Measurements from ENCODE around the gene DENND5B. TPM values are rescaled to one million over a fixed set of nuclear protein-coding genes. Genes with fewer than 3 reads are reported as not detected.
A peak's percentile ranks its signal among the peaks of the same experiment; 100 is the strongest.

The DENND5B gene
- polyA plus RNA-seq, 2 of the 4 experiments (the other 2 are of a cell fraction), result 15.5 to 55.2 TPM

GRCh38 chr12:31633464-31633863, 42.5 kb upstream of the DENND5B start:
- CTCF ChIA-PET, result interaction anchor here (1.3 to 5.3 kb wide), 4 partner anchors 11 to 362 kb away, joined by 3 to 83 read pairs (median 6); no protein-coding TSS in a partner anchor

GRCh38 chr12:31631809-31632208, 40.9 kb upstream of the DENND5B start:
- Histone ChIP-seq H3K27ac (no peak overlapping the region), H3K4me2 (no peak overlapping the region), H3K4me3 (no peak overlapping the region), H3K9me3 (no peaks in the 10 kb centered on the region), H3K4me1 (peaks cover 7% of the 10 kb centered on the region)
- DNase-seq (ENCODE audit: low read depth in 1 of 2, low spot score in 1 of 2), result no peak
- no peak for TF ChIP-seq HES2 (IDR thresholded peaks at IDR 0.05)
- TF ChIP-seq CTCF (IDR thresholded peaks at IDR 0.05), result no peak
- TF ChIP-seq BHLHE40 (IDR thresholded peaks at IDR 0.05; ENCODE audit: low read depth, low read length), result no peak
- TF ChIP-seq SREBF2 (IDR thresholded peaks at IDR 0.05), result no peak
- TF ChIP-seq PBX3 (IDR thresholded peaks at IDR 0.05), result no peak
- TF ChIP-seq MAZ (IDR thresholded peaks at IDR 0.05; ENCODE audit: borderline replicate concordance, low read depth, low read length), result no peak
- TF ChIP-seq ESRRA (IDR thresholded peaks at IDR 0.05; ENCODE audit: borderline replicate concordance, low read length), result no peak
- ATAC-seq, result no peak
- no peak for FAIRE-seq
- ChIA-PET POLR2A (no interaction called here), CTCF (interaction anchor here (0.6 to 5.3 kb wide), 7 partner anchors 9 to 360 kb away, joined by 3 to 83 read pairs (median 4); no protein-coding TSS in a partner anchor)
- 97% methylated on average over 12 of the region's 12 CpGs for WGBS (ENCODE audit: missing lambda C conversion rate)

More at GRCh38 chr12:31633464-31633863, 42.5 kb upstream of the DENND5B start:
- H3K4me2 ChIP-seq, result no peak overlapping the region
- no peaks in the 10 kb centered on the region for H3K9me3 ChIP-seq
- POLR2A ChIA-PET, result no interaction called here
- FAIRE-seq (no peak), DNase-seq (ENCODE audit: low read depth in 1 of 2, low spot score in 1 of 2) (no peak), ATAC-seq (no peak)
- 93% methylated on average over 4 of the region's 4 CpGs for WGBS (ENCODE audit: missing lambda C conversion rate)
- no peak overlapping the region for H3K4me3 ChIP-seq
- peaks cover 10% of the 10 kb centered on the region for H3K4me1 ChIP-seq
- H3K27ac ChIP-seq, result 0 out of 6 replicates have a peak overlapping the region, but pooled peaks of 1 of the 2 experiments have one; percentile 12
- TF ChIP-seq TP53 (CRISPR knock-in tag; IDR thresholded peaks at IDR 0.05) (no peak), CEBPB (IDR thresholded peaks at IDR 0.05) (peak in 1 of 2 experiments; percentile 50; a peak in 1 of 4 replicates)

GRCh38 chr12:31631023-31631724, 40.2 kb upstream of the DENND5B start:
- WGBS (ENCODE audit: missing lambda C conversion rate), result 81% methylated on average over 6 of the region's 6 CpGs
- Histone ChIP-seq H3K4me1 (peaks cover 2% of the 10 kb centered on the region), H3K27ac (peak overlapping the region in 1 of 2 experiments; percentile 34; a peak in 1 of 6 replicates), H3K4me2 (no peak overlapping the region), H3K9me3 (no peaks in the 10 kb centered on the region), H3K4me3 (no peak overlapping the region)
- ChIA-PET CTCF (interaction anchor here (0.6 to 5.3 kb wide), 5 partner anchors 8 to 349 kb away, joined by 3 to 83 read pairs (median 5); no protein-coding TSS in a partner anchor), POLR2A (no interaction called here)
- DNase-seq (ENCODE audit: low read depth in 1 of 2, low spot score in 1 of 2) (no peak), FAIRE-seq (no peak), ATAC-seq (no peak; a peak in 1 of 6 replicates)
- TF ChIP-seq ZNF302 (CRISPR knock-in tag; IDR thresholded peaks at IDR 0.05) (no peak), HOXB5 (CRISPR knock-in tag; IDR thresholded peaks at IDR 0.05) (no peak)

GRCh38 chr12:31629756-31630732, 39.1 kb upstream of the DENND5B start:
- DNase-seq (ENCODE audit: low read depth in 1 of 2, low spot score in 1 of 2), result no peak

More at GRCh38 chr12:31629756-31630732, 39.1 kb upstream of the DENND5B start:
- WGBS (ENCODE audit: missing lambda C conversion rate), result 78% methylated on average over 16 of the region's 16 CpGs
- POLR2A ChIA-PET, result no interaction called here
- Histone ChIP-seq H3K4me1 (no peaks in the 10 kb centered on the region), H3K4me2 (no peak overlapping the region), H3K27ac (peak overlapping the region in 1 of 2 experiments; percentile 53; a peak in 1 of 6 replicates), H3K9me3 (no peaks in the 10 kb centered on the region), H3K4me3 (no peak overlapping the region)
- TF ChIP-seq POLR2A (IDR thresholded peaks at IDR 0.05; ENCODE audit: low read length), result no peak
- TF ChIP-seq PBX3 (IDR thresholded peaks at IDR 0.05), result no peak
- TF ChIP-seq USF2 (IDR thresholded peaks at IDR 0.05), result no peak
- TF ChIP-seq HOXB5 (CRISPR knock-in tag; IDR thresholded peaks at IDR 0.05), result no peak
- no peak for TF ChIP-seq POLR2AphosphoS2 (conservative IDR thresholded peaks at IDR 0.05; ENCODE audit: low read length)
- TF ChIP-seq ESRRA (IDR thresholded peaks at IDR 0.05; ENCODE audit: borderline replicate concordance, low read length), result no peak
- TF ChIP-seq CEBPB (IDR thresholded peaks at IDR 0.05), result no peak
- TF ChIP-seq EHF (CRISPR knock-in tag; IDR thresholded peaks at IDR 0.05), result no peak
- no peak for TF ChIP-seq BCL3 (IDR thresholded peaks at IDR 0.05)
- no peak for TF ChIP-seq RNF2 (IDR thresholded peaks at IDR 0.05; ENCODE audit: borderline replicate concordance, low read depth)
- no peak for TF ChIP-seq KDM5A (IDR thresholded peaks at IDR 0.05)
- no peak for TF ChIP-seq KDM1A (IDR thresholded peaks at IDR 0.05; ENCODE audit: low read depth)
- no peak for FAIRE-seq
- ATAC-seq, result no peak; a peak in 1 of 6 replicates
- CTCF ChIA-PET, result interaction anchor here (1.0 to 1.3 kb wide), 2 partner anchors 227 to 358 kb away, joined by 3 to 5 read pairs; no protein-coding TSS in a partner anchor

All from A549 (cell line).